Measurements from ENCODE around the gene ARL6IP4.
"Not testable (repeated sequence)": the region's sequence is repeated elsewhere in the genome, so short reads cannot be mapped to it uniquely, and the experiment has no call there.

DNA sequence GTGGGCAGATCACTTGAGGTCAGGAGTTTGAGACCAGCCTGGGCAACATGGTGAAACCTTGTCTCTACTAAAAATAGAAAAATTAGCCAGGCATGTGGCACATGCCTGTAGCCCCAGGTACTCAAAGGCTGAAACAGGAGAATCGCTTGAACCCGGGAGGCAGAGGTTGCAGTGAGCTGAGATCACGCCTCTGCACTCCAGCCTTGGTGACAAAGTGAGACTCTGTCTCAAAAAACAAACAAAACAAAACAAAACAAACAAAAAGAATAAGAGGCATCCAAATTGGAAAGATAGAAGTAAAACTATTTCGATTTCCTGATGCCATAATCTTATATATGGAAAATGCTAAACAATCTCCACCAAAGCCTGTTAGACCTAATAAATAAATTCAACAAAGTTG lies 34.0 kb downstream of the ARL6IP4 start:
- not testable (repeated sequence) for TF ChIP-seq BHLHE40 (IDR thresholded peaks at IDR 0.05; ENCODE audit: borderline replicate concordance); FOXA1 (IDR thresholded peaks at IDR 0.05); ELF4 (IDR thresholded peaks at IDR 0.05); SUZ12 (IDR thresholded peaks at IDR 0.05); FOXM1 (IDR thresholded peaks at IDR 0.05; ENCODE audit: borderline replicate concordance); FOXK2 (IDR thresholded peaks at IDR 0.05); ZNF384 (IDR thresholded peaks at IDR 0.05)
